Transverse colon (tissue), 4 donors: ENCODE data around the gene ECEL1. TPM values are rescaled to one million over a fixed set of nuclear protein-coding genes. Genes with fewer than 3 reads are reported as not detected.

ENCODE experiments used
- DNase-seq: peaks from one replicate; pipeline ENCODE4 v3.0.0-alpha.2; 2019
- H3K27ac ChIP-seq, 4 donors: fragments of 200-600 bp; sonication (generic); 2 replicates each; pipeline ENCODE4 v1.5.1; 2016 to 2018; ENCODE audit warnings: inconsistent platforms in 4 of 4
- H3K27me3 ChIP-seq: fragments of 200-600 bp; sonication (generic); 2 replicates; pipeline ENCODE4 v1.5.1; 2017; ENCODE audit warnings: inconsistent platforms
- H3K36me3 ChIP-seq, 4 donors: fragments of 200-600 bp; sonication (generic); 2 replicates each; pipeline ENCODE4 v1.5.1; 2017 to 2019; ENCODE audit warnings: inconsistent platforms in 4 of 4
- H3K4me1 ChIP-seq, 4 donors: fragments of 200-600 bp; sonication (generic); 2 replicates each; pipeline ENCODE4 v1.5.1; 2017 to 2020; ENCODE audit warnings: inconsistent platforms in 4 of 4
- H3K4me3 ChIP-seq, 4 donors: fragments of 200-600 bp; sonication (generic); 1 replicate in 1 of 4; 2 replicates in 3 of 4; pipeline versions ENCODE4 v1.5.1 to v1.6.1; 2017 to 2019; ENCODE audit warnings: inconsistent platforms in 4 of 4
- H3K9me3 ChIP-seq, 2 donors: fragments of 200-600 bp; sonication (generic); 2 replicates each; pipeline ENCODE4 v1.5.1; 2017 to 2019; ENCODE audit warnings: inconsistent platforms in 2 of 2
- CTCF ChIP-seq, 5 experiments: fragments of 200-600 bp in 3 of 5; fragments of 450-650 bp in 2 of 5; sonication (generic) in 3 of 5; IDR thresholded peaks; 1 replicate in 2 of 5; 2 replicates in 3 of 5; pipeline ENCODE4 v1.5.1; 2016 to 2017; ENCODE audit warnings: antibody characterized with exemption in 5 of 5, inconsistent platforms in 3 of 5, mild to moderate bottlenecking in 2 of 5, moderate library complexity in 1 of 5
- EP300 ChIP-seq: sonication (generic); formaldehyde crosslinking; IDR thresholded peaks from one replicate; pipeline ENCODE4 v1.6.1; 2017; ENCODE audit warnings: antibody characterized with exemption, low read depth
- POLR2A ChIP-seq: fragments of 450-650 bp; IDR thresholded peaks from one replicate; pipeline ENCODE4 v1.6.1; 2016; ENCODE audit warnings: antibody characterized with exemption, mild to moderate bottlenecking, moderate library complexity
- POLR2AphosphoS5 ChIP-seq, 3 donors: sonication (generic); formaldehyde crosslinking; IDR thresholded peaks; one replicate each; pipeline ENCODE4 v1.6.1; 2016; ENCODE audit warnings: antibody characterized with exemption in 3 of 3
- WGBS, 2 donors: methylation state at CpG; one replicate each; pipeline ENCODE4 v1.1.5; 2018; ENCODE audit warnings: low coverage in 1 of 2; 5-methylcytosine and 5-hydroxymethylcytosine counted together
- in situ Hi-C, 4 donors: fragments of 200-750 bp; cut with MboI; loops; one replicate each; pipeline versions ENCODE4 v1.15.0 to v1.15.1; 2017; ENCODE audit warnings: low sequenced_read_pairs in 3 of 4, low pct_ligation_motif_present in 1 of 4, low pct_unique_long_range_greater_than_20kb in 1 of 4
- intact Hi-C: fragments of 100-400 bp; cut with DNase I; formaldehyde crosslinking; loops from one replicate; pipeline ENCODE4 v1.15.1; 2023; ENCODE audit warnings: low total_unique reads
- total RNA-seq, 4 donors: library from RNA; depleted of rRNA; stranded (reverse); fragments of >200 nt; gene quantifications; one replicate each; pipeline ENCODE4 v1.1.0, GENCODE V29; 2016

Gene ECEL1
- total RNA-seq, 4 donors from 2014 or later = not detected

- no peak for DNase-seq
- in situ Hi-C loops = no loop called here
- Histone ChIP-seq H3K27me3 (peaks cover 33% of the 10 kb centered on the region), H3K27ac (no peak overlapping the region), H3K4me1 (peaks cover 0 to 2% (median 1%) of the 10 kb centered on the region in 4 donors), H3K4me3 (no peak overlapping the region), H3K36me3 (no peaks in the 10 kb centered on the region), H3K9me3 (no peaks in the 10 kb centered on the region)
- 50 to 73% methylated on average over 2 to 8 of the region's 8 CpGs for WGBS, 2 donors
- intact Hi-C loops = no loop called here
- TF ChIP-seq EP300 (no peak), POLR2A (no peak), CTCF (IDR thresholded peaks at IDR 0.05) (no peak)
These were observed 4.7 kb upstream of the ECEL1 start for GRCh38 chr2:232492236-232492848.

GRCh38 chr2:232491139-232491780 is 3.6 kb upstream of the ECEL1 start:
- in situ Hi-C loops (no loop called here), intact Hi-C loops (no loop called here)
- no peak for DNase-seq
- peaks cover 44% of the 10 kb centered on the region for H3K27me3 ChIP-seq
- no peaks in the 10 kb centered on the region for H3K36me3 ChIP-seq
- TF ChIP-seq POLR2AphosphoS5 (IDR thresholded peaks at IDR 0.05) (no peak), CTCF (IDR thresholded peaks at IDR 0.05) (no peak), POLR2A (no peak), EP300 (no peak)
- H3K9me3 ChIP-seq = no peaks in the 10 kb centered on the region
- 85 to 88% methylated on average over 3 to 12 of the region's 12 CpGs for WGBS, 2 donors
- no peak overlapping the region for H3K4me3 ChIP-seq
- H3K4me1 ChIP-seq = peaks cover 0 to 10% (median 7%) of the 10 kb centered on the region in 4 donors
- no peak overlapping the region for H3K27ac ChIP-seq

- DNase-seq = no peak
- Histone ChIP-seq H3K27ac (no peak overlapping the region), H3K9me3 (no peaks in the 10 kb centered on the region), H3K36me3 (no peaks in the 10 kb centered on the region), H3K4me1 (peaks cover 0 to 17% (median 7%) of the 10 kb centered on the region in 4 donors), H3K27me3 (peaks cover 52% of the 10 kb centered on the region), H3K4me3 (no peak overlapping the region)
- 84 to 94% methylated on average over 6 to 23 of the region's 30 CpGs for WGBS, 2 donors
- in situ Hi-C loops = no loop called here
- intact Hi-C loops = no loop called here
- TF ChIP-seq EP300 (no peak), POLR2A (no peak), CTCF (IDR thresholded peaks at IDR 0.05) (no peak), POLR2AphosphoS5 (IDR thresholded peaks at IDR 0.05) (no peak)
These were observed 2.8 kb upstream of the ECEL1 start for GRCh38 chr2:232490221-232491138.
